Gastrocnemius medialis (tissue), 4 donors: ENCODE data around the gene PRPH2.

Source experiments
- CTCF ChIP-seq, 5 experiments: fragments of 450-650 bp in 3 of 5; fragments of 200-600 bp in 2 of 5; sonication (generic) in 2 of 5; IDR thresholded peaks in 4 of 5; conservative IDR thresholded peaks in 1 of 5; 1 replicate in 4 of 5; 2 replicates in 1 of 5; pipeline ENCODE4 v1.5.1; 2016 to 2019; ENCODE audit warnings: antibody characterized with exemption in 5 of 5, mild to moderate bottlenecking in 3 of 5, moderate library complexity in 3 of 5
- POLR2A ChIP-seq, 2 donors: fragments of 450-650 bp; IDR thresholded peaks; one replicate each; pipeline ENCODE4 v1.6.1; 2017; ENCODE audit warnings: antibody characterized with exemption in 2 of 2, mild to moderate bottlenecking in 2 of 2, moderate library complexity in 2 of 2

GRCh38 chr6:42708096-42708495, 14.3 kb downstream of the PRPH2 start:
- TF ChIP-seq CTCF (IDR thresholded peaks at IDR 0.05 in 4 of 5, conservative IDR thresholded peaks at IDR 0.05 in 1 of 5) (no peak), POLR2A (IDR thresholded peaks at IDR 0.05) (no peak)
